ENCODE measurements around the gene MCRS1.
"Not testable (repeated sequence)": the region's sequence is repeated elsewhere in the genome, so short reads cannot be mapped to it uniquely, and the experiment has no call there.

GRCh38 chr12:49509681-49510080 is 58.3 kb downstream of the MCRS1 start:
- not testable (repeated sequence) for TF ChIP-seq SUZ12 (IDR thresholded peaks at IDR 0.05; ENCODE audit: extremely low read depth, insufficient read depth, insufficient read length); YY1 (IDR thresholded peaks at IDR 0.05; ENCODE audit: insufficient read depth, insufficient read length); ZNF274 (IDR thresholded peaks at IDR 0.05; ENCODE audit: low read depth, low read length)

All from NT2/D1 (cell line).